K562 (cell line): Measurements from ENCODE around the gene UBN2. TPM values are rescaled to one million over a fixed set of nuclear protein-coding genes. Genes with fewer than 3 reads are reported as not detected.

Experiments
- ATAC-seq: fragments of 200-7000 bp; cut with Tn5 transposase; 3 replicates; pipeline ENCODE4 v1.9.1; 2020; ENCODE audit warnings: moderate library complexity
- BruUV-seq: library from RNA; stranded (reverse); fragments of 400-500 nt; replicated peaks from 2 replicates; lab custom pipeline; 2021; lab: Mats Ljungman, UMichigan
- CTCF ChIA-PET: fragments of 300-600 bp; formaldehyde crosslinking; extraction: SDS; loops from one replicate; lab custom pipeline; 2021; ENCODE audit warnings: low intra/inter-chr PET ratio; lab: Yijun Ruan, JAX
- POLR2A ChIA-PET: fragments of 300-600, 350-650 bp; sonication (Branson Sonifier 250); formaldehyde crosslinking; extraction: SDS; loops from one replicate; lab custom pipeline; 2021; ENCODE audit warnings: antibody characterized with exemption, inconsistent platforms; lab: Yijun Ruan, JAX
- DNase-seq, 4 experiments: peaks; one replicate each; pipeline versions ENCODE4 v3.0.0 to v3.0.0-alpha.2; 2011 to 2018; ENCODE audit warnings: low spot score in 3 of 4, mixed read lengths in 3 of 4; ENCODE audit errors: extremely low read depth in 1 of 4
- FAIRE-seq: peaks from 2 replicates; lab custom pipeline; 2011; peaks lifted over from hg19 to GRCh38; lab: Jason Lieb, UNC
- H2AFZ ChIP-seq: 2 replicates; pipeline ENCODE4 v1.6.0; 2011; ENCODE audit warnings: low read depth, low read length, control low read depth, inconsistent platforms
- H3K27ac ChIP-seq: fragments of 200-600 bp; 3 replicates; pipeline ENCODE4 v1.8.0; 2011; ENCODE audit warnings: low read depth, mild to moderate bottlenecking, control low read depth, inconsistent platforms, low read length, moderate library complexity, mixed read lengths; ENCODE audit errors: extremely low read depth
- H3K27me3 ChIP-seq, 2 experiments: fragments of 300-600 bp in 1 of 2; 2 replicates in 1 of 2; 3 replicates in 1 of 2; pipeline versions ENCODE4 v1.6.0 to v1.8.0; 2011; ENCODE audit warnings: inconsistent platforms in 2 of 2, low read length in 2 of 2, mild to moderate bottlenecking in 1 of 2, mixed read lengths in 1 of 2, moderate library complexity in 1 of 2; ENCODE audit not compliant: control insufficient read depth in 2 of 2, insufficient read depth in 2 of 2
- H3K36me3 ChIP-seq: fragments of 300-600 bp; 3 replicates; pipeline ENCODE4 v1.8.0; 2011; ENCODE audit warnings: mild to moderate bottlenecking, low read length, inconsistent platforms; ENCODE audit not compliant: control insufficient read depth, insufficient read depth
- H3K4me1 ChIP-seq, 2 experiments: fragments of 200-600 bp in 1 of 2; replicated peaks in 1 of 2; 2 replicates in 1 of 2; 3 replicates in 1 of 2; pipeline versions ENCODE4 v1.5.1 to v1.8.0; 2011; ENCODE audit warnings: inconsistent platforms in 2 of 2, low read length in 2 of 2, mild to moderate bottlenecking in 1 of 2, mixed read lengths in 1 of 2, moderate library complexity in 1 of 2; ENCODE audit not compliant: control insufficient read depth in 2 of 2, insufficient read depth in 2 of 2
- H3K4me2 ChIP-seq: 2 replicates; pipeline ENCODE4 v1.6.1; 2011; ENCODE audit warnings: low read length, control low read depth, inconsistent platforms, mixed read lengths; ENCODE audit not compliant: insufficient read depth
- H3K4me3 ChIP-seq: fragments of 200-600 bp; sonication (generic), shearing (Covaris generic); 2 replicates; pipeline ENCODE4 v1.5.1; 2016; ENCODE audit warnings: control low read depth, inconsistent platforms
- H3K79me2 ChIP-seq: fragments of 200-600 bp; 3 replicates; pipeline ENCODE4 v1.8.0; 2011; ENCODE audit warnings: low read length, inconsistent platforms; ENCODE audit not compliant: control insufficient read depth, insufficient read depth
- H3K9ac ChIP-seq, 2 experiments: 2 replicates each; pipeline versions ENCODE4 v1.6.0 to v1.6.1; 2011; ENCODE audit warnings: low read depth in 2 of 2, low read length in 2 of 2, control low read depth in 1 of 2, inconsistent platforms in 1 of 2, mild to moderate bottlenecking in 1 of 2, mixed read lengths in 1 of 2; ENCODE audit not compliant: insufficient read depth in 1 of 2
- H3K9me1 ChIP-seq: one replicate; pipeline ENCODE4 v1.6.0; 2011; ENCODE audit warnings: inconsistent platforms, mild to moderate bottlenecking, low read length, moderate library complexity; ENCODE audit not compliant: control insufficient read depth, insufficient read depth
- H3K9me3 ChIP-seq: replicated peaks from 2 replicates; pipeline ENCODE4 v1.5.1; 2011; ENCODE audit warnings: low read depth, low read length, inconsistent platforms; ENCODE audit not compliant: control insufficient read depth, insufficient read depth
- H4K20me1 ChIP-seq: replicated peaks from 2 replicates; pipeline ENCODE4 v1.6.1; 2011; ENCODE audit warnings: low read length, inconsistent platforms, mixed read lengths; ENCODE audit not compliant: control insufficient read depth, insufficient read depth
- BRD9 ChIP-seq: fragments of 450-650 bp; IDR thresholded peaks from 2 replicates; pipeline ENCODE4 v1.6.1; 2018; ENCODE audit warnings: low read depth; ENCODE audit not compliant: partially characterized antibody
- CBX8 ChIP-seq: fragments of 200-600 bp; sonication (generic); IDR thresholded peaks from 2 replicates; pipeline ENCODE4 v1.6.1; 2012; ENCODE audit warnings: borderline replicate concordance, mixed run types, low read depth, mild to moderate bottlenecking, moderate library complexity, mixed read lengths, low read length, control low read depth, inconsistent platforms; ENCODE audit not compliant: poor library complexity, severe bottlenecking; ENCODE audit errors: extremely low read depth
- E2F8 ChIP-seq: fragments of 450-650 bp; IDR thresholded peaks from 2 replicates; pipeline ENCODE4 v1.7.1; 2018; ENCODE audit warnings: mild to moderate bottlenecking, low read depth; ENCODE audit not compliant: partially characterized antibody
- EHMT2 ChIP-seq: fragments of 450-650 bp; IDR thresholded peaks from 2 replicates; pipeline ENCODE4 v1.6.1; 2018; ENCODE audit warnings: antibody characterized with exemption
- JUNB ChIP-seq: fragments of 450-650 bp; formaldehyde crosslinking; conservative IDR thresholded peaks from 2 replicates; pipeline ENCODE4 v1.4.0; 2020; ENCODE audit warnings: mild to moderate bottlenecking
- RFX1 ChIP-seq: fragments of 450-650 bp; IDR thresholded peaks from 2 replicates; pipeline ENCODE4 v1.6.1; 2016; ENCODE audit warnings: mild to moderate bottlenecking, moderate library complexity
- SAFB2 ChIP-seq: fragments of 200-400 bp; formaldehyde crosslinking; IDR thresholded peaks from 2 replicates; pipeline ENCODE4 v1.6.1; 2018; ENCODE audit warnings: borderline replicate concordance, low read length, low read depth, moderate library complexity; ENCODE audit not compliant: severe bottlenecking
- SUPT5H ChIP-seq: fragments of 450-650 bp; IDR thresholded peaks from 2 replicates; pipeline ENCODE4 v1.6.1; 2016
- ZNF311 ChIP-seq: fragments of 250-450 bp; sonication (Bioruptor Pico); IDR thresholded peaks from 2 replicates; pipeline ENCODE4 v1.4.0; 2020; ENCODE audit warnings: mild to moderate bottlenecking, moderate library complexity
- ZNF551 ChIP-seq: fragments of 250-450 bp; sonication (Bioruptor Pico); IDR thresholded peaks from 2 replicates; pipeline ENCODE4 v1.5.0; 2021; ENCODE audit warnings: mild to moderate bottlenecking, moderate library complexity
- WGBS: fragments of 100-300 bp; shearing (Covaris generic); methylation state at CpG from one replicate; pipeline ENCODE4 v1.1.6; 2016; ENCODE audit warnings: low coverage, mixed read lengths; ENCODE audit not compliant: insufficient coverage; ENCODE audit errors: missing lambda C conversion rate; 5-methylcytosine and 5-hydroxymethylcytosine counted together
- in situ Hi-C: fragments of 300-500 bp; cut with MboI; formaldehyde crosslinking; loops from 4 replicates; pipeline ENCODE4 v1.15.0; 2018; ENCODE audit warnings: inconsistent platforms, mixed read lengths
- intact Hi-C: fragments of 100-400 bp; cut with micrococcal nuclease; formaldehyde crosslinking; loops from 2 replicates; pipeline ENCODE4 v1.14.2; 2022
- polyA plus RNA-seq, 8 experiments: library from polyadenylated mRNA; depleted of rRNA in 4 of 8; stranded (reverse) in 5 of 8; unstranded in 3 of 8; fragments of >200 nt; fragmentation: Nextera tagmentation in 2 of 8; fragmentation: Illumina TruSeq in 1 of 8; extraction: Ambion mirVana in 2 of 8; extraction: Trizol in 1 of 8; gene quantifications; 2 replicates each; pipeline versions ENCODE4 v1.2.1 to v1.2.3, GENCODE V29; 2011 to 2014; ENCODE audit warnings: inconsistent platforms in 1 of 8, missing spikeins in 1 of 8
- total RNA-seq, 7 experiments: library from RNA; depleted of rRNA in 6 of 7; stranded (reverse); fragments of >200 nt in 6 of 7; fragmentation: Illumina TruSeq in 2 of 7; extraction: Trizol in 2 of 7; gene quantifications; 2 replicates each; pipeline versions ENCODE4 v1.2.1 to v1.2.3, GENCODE V29; 2011 to 2021; ENCODE audit warnings: low replicate concordance in 1 of 7
- TF ChIP-seq, protein P1 (sequence below), 2 experiments: fragments of 450-650 bp in 1 of 2; IDR thresholded peaks; 2 replicates each; pipeline ENCODE4 v1.6.1; 2011 to 2017; ENCODE audit warnings: low read depth in 2 of 2, antibody characterized with exemption in 1 of 2, borderline replicate concordance in 1 of 2, low read length in 1 of 2, mild to moderate bottlenecking in 1 of 2, mixed read lengths in 1 of 2; ENCODE audit not compliant: control insufficient read depth in 1 of 2

The UBN2 gene
- total and polyA plus RNA-seq, 9 of the 15 experiments (the other 6 are each of a cell fraction or from before 2014, with no cell fraction given): 1.2 to 19.5 (median 9.9) TPM

- TF ChIP-seq, protein P1, sequence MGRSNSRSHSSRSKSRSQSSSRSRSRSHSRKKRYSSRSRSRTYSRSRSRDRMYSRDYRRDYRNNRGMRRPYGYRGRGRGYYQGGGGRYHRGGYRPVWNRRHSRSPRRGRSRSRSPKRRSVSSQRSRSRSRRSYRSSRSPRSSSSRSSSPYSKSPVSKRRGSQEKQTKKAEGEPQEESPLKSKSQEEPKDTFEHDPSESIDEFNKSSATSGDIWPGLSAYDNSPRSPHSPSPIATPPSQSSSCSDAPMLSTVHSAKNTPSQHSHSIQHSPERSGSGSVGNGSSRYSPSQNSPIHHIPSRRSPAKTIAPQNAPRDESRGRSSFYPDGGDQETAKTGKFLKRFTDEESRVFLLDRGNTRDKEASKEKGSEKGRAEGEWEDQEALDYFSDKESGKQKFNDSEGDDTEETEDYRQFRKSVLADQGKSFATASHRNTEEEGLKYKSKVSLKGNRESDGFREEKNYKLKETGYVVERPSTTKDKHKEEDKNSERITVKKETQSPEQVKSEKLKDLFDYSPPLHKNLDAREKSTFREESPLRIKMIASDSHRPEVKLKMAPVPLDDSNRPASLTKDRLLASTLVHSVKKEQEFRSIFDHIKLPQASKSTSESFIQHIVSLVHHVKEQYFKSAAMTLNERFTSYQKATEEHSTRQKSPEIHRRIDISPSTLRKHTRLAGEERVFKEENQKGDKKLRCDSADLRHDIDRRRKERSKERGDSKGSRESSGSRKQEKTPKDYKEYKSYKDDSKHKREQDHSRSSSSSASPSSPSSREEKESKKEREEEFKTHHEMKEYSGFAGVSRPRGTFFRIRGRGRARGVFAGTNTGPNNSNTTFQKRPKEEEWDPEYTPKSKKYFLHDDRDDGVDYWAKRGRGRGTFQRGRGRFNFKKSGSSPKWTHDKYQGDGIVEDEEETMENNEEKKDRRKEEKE (IDR thresholded peaks at IDR 0.05; ENCODE audit: borderline replicate concordance in 1 of 2, control insufficient read depth in 1 of 2, low read depth in 2 of 2, low read length in 1 of 2): peak in 1 of 2 experiments; percentile 97; a peak in 2 of 4 replicates
- peak; percentile 86 for TF ChIP-seq SUPT5H
- no peak for TF ChIP-seq ZNF551
- 0 out of 2 replicates have a peak, but pooled peaks have one; percentile 13 for TF ChIP-seq JUNB (CRISPR knock-in tag)
- TF ChIP-seq, all 486 proteins: peak for 299
Observed at GRCh38 chr7:139340037-139340807, 109.2 kb downstream of the UBN2 start (continued).

DNA sequence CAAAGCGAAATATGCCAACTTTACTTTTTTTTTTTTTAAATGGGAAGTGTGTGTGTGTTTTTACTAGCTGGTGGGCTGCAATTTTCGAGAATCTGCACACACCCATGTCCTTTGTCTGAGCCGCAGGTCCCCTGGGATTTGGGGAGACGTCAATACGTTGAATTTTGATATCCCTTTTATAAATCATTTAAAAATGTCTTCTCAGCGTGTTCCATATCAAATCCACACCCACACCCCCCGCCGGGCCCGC, 109.7 kb downstream of the UBN2 start:
- Histone ChIP-seq H2AFZ (peak overlapping the region; percentile 98), H3K27me3 (no peaks in the 10 kb centered on the region), H3K4me3 (peak overlapping the region; percentile 81), H3K4me2 (peak overlapping the region; percentile 96), H3K9me1 (no peaks in the 10 kb centered on the region), H3K9ac (peak overlapping the region; percentile 100), H4K20me1 (no peaks in the 10 kb centered on the region), H3K4me1 (peaks cover 4% of the 10 kb centered on the region in 2 experiments; a peak in 2 of 5 replicates), H3K79me2 (peaks cover 28% of the 10 kb centered on the region), H3K36me3 (peaks cover 16% of the 10 kb centered on the region; the same call in 1 of the 3 replicates), H3K27ac (peak overlapping the region; percentile 99), H3K9me3 (peaks cover 12% of the 10 kb centered on the region)
- intact Hi-C loops: loop anchor here (1.0 to 10.0 kb wide), 7 partner anchors 19 to 323 kb away; partner anchors contain the start of genes LUC7L2, UBN2 and ZC3HAV1
- ATAC-seq (no peak), DNase-seq (no peak), FAIRE-seq (no peak)
- CTCF ChIA-PET: interaction anchor here (0.6 to 0.7 kb wide), 3 partner anchors 20 to 229 kb away, joined by 3 to 4 read pairs (median 3); no protein-coding TSS in a partner anchor
- in situ Hi-C loops: no loop called here
- POLR2A ChIA-PET: interaction anchor here (0.6 to 1.9 kb wide), 5 partner anchors 15 to 249 kb away, joined by 3 to 23 read pairs (median 5); partner anchors contain the start of gene LUC7L2
- WGBS: 0% methylated on average over 9 of the region's 9 CpGs
- BruUV-seq: no TSS peak
- no peak for TF ChIP-seq RFX1
- no peak for TF ChIP-seq CBX8
- TF ChIP-seq EHMT2: no peak
- no peak for TF ChIP-seq SAFB2
- TF ChIP-seq BRD9: peak; percentile 78
- 0 out of 2 replicates have a peak, but pooled peaks have one; percentile 47 for TF ChIP-seq ZNF311 (CRISPR knock-in tag)
- TF ChIP-seq E2F8: no peak
